ENCODE data around the gene CRISPLD2.

DNA sequence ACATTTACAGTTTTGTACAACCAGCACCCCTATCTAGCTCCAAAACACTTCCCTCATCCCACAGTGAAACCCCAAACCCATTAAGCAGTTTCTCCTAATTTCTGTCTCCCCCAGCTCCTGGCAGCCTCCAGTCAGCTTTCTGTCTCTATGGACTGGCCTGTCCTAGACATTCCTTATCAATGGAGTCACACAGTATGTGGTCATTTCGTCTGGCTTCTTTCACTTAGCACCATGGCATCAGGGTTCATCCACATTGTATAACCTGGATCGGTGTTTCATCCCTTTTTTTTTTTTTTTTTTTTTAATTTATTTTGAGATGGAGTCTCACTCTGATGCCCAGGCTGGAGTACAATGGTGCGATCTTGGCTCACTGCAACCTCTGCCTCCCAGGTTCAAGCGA lies 123.0 kb downstream of the CRISPLD2 start:
- TF ChIP-seq, protein P1, sequence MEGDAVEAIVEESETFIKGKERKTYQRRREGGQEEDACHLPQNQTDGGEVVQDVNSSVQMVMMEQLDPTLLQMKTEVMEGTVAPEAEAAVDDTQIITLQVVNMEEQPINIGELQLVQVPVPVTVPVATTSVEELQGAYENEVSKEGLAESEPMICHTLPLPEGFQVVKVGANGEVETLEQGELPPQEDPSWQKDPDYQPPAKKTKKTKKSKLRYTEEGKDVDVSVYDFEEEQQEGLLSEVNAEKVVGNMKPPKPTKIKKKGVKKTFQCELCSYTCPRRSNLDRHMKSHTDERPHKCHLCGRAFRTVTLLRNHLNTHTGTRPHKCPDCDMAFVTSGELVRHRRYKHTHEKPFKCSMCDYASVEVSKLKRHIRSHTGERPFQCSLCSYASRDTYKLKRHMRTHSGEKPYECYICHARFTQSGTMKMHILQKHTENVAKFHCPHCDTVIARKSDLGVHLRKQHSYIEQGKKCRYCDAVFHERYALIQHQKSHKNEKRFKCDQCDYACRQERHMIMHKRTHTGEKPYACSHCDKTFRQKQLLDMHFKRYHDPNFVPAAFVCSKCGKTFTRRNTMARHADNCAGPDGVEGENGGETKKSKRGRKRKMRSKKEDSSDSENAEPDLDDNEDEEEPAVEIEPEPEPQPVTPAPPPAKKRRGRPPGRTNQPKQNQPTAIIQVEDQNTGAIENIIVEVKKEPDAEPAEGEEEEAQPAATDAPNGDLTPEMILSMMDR (IDR thresholded peaks at IDR 0.05): no peak
- no peak for TF ChIP-seq POLR2AphosphoS5 (IDR thresholded peaks at IDR 0.05)
- TF ChIP-seq POLR2A (IDR thresholded peaks at IDR 0.05): no peak
- no peak for TF ChIP-seq EP300 (IDR thresholded peaks at IDR 0.05)
